ENCODE data around the gene PPT1.

The PPT1 gene

DNA sequence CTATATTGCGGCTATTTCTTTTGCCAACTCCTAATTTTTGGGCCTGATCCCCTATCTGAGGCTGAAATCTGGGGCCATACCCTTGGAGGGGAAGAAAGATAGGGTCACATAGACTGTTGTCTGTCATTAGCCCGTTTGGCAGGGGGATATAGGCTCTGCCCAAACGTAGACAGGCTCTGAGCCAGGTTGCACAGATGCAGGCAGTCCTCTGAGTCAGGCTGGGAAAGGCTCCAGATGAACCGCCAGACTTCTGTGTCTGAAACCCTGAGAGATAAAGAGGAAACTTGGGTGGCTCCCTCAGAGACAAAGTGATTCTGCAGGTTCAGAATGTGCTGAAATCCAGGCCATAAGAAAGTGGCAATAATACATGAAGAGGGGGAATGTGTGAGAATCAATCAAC, 60.5 kb downstream of the PPT1 start:
- H3K4me3 ChIP-seq (ENCODE audit: low read depth, low read length): no peak overlapping the region
- H3K9me3 ChIP-seq (ENCODE audit: control insufficient read depth, insufficient read depth, low read length): no peaks in the 10 kb centered on the region
- no peak overlapping the region for H3K9ac ChIP-seq (ENCODE audit: low read depth, low read length)
- H3K27me3 ChIP-seq (ENCODE audit: control insufficient read depth, insufficient read depth, low read length): no peaks in the 10 kb centered on the region
- no peaks in the 10 kb centered on the region for H3K36me3 ChIP-seq (ENCODE audit: control insufficient read depth, insufficient read depth, low read length)
- H3K4me1 ChIP-seq (ENCODE audit: control insufficient read depth, insufficient read depth, low read length): peaks cover 8% of the 10 kb centered on the region

DNA sequence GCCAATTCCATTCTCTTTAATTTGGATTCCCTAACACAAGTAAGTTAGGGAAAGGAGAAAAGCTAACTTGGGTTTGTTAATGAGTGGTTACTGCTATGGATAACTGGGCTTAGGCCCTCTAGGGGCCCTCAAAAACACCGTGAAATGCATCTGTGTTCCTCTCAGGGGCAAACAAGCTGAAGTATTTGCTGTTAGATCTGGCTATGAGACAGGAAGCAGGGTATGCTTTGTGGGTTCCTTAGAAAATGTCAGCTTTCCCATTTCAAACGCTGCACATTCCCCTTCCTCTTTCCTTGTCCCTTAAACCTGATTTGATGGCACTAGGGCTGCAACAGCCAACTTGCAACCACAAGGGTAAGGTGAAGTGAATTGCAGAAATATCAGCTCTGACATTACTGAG, 62.2 kb downstream of the PPT1 start:
- Histone ChIP-seq H3K9ac (ENCODE audit: low read depth, low read length) (no peak overlapping the region), H3K27me3 (ENCODE audit: control insufficient read depth, insufficient read depth, low read length) (no peaks in the 10 kb centered on the region), H3K9me3 (ENCODE audit: control insufficient read depth, insufficient read depth, low read length) (no peaks in the 10 kb centered on the region), H3K4me1 (ENCODE audit: control insufficient read depth, insufficient read depth, low read length) (peaks cover 7% of the 10 kb centered on the region), H3K36me3 (ENCODE audit: control insufficient read depth, insufficient read depth, low read length) (no peaks in the 10 kb centered on the region), H3K4me3 (ENCODE audit: low read depth, low read length) (no peak overlapping the region)

DNA sequence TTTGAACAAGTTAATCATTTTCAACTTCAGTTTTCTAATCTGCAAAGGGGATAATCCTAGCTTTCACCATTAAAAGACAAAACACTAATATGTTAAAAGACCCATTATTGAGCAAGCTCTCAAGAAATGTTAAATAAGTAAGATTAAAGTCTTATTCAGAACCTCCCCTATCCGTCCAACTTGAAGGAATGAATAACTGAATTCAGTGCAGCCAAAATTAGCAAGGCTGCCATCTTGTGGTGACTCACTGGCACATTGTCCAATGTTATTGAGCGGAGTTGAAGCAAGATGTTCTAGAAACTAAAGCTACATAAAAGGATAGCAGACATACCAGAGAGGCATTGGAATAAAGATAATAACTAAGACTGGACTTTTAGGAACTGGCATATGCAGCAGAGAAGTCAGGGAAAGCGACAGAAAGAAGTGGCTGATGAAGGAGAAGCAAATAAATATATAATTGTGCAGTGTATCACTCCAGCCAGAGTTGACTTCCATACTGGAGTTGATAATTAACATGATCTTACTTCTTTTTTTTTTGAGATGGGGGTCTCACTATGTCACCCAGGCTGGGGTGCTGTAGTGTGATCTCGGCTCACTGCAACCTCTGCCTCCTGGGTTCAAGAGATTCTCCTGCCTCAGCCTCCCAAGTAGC, 64.7 kb downstream of the PPT1 start:
- Histone ChIP-seq H3K4me1 (ENCODE audit: control insufficient read depth, insufficient read depth, low read length) (no peaks in the 10 kb centered on the region), H3K36me3 (ENCODE audit: control insufficient read depth, insufficient read depth, low read length) (no peaks in the 10 kb centered on the region), H3K9me3 (ENCODE audit: control insufficient read depth, insufficient read depth, low read length) (no peaks in the 10 kb centered on the region), H3K4me3 (ENCODE audit: low read depth, low read length) (no peak overlapping the region), H3K27me3 (ENCODE audit: control insufficient read depth, insufficient read depth, low read length) (no peaks in the 10 kb centered on the region), H3K9ac (ENCODE audit: low read depth, low read length) (no peak overlapping the region)

DNA sequence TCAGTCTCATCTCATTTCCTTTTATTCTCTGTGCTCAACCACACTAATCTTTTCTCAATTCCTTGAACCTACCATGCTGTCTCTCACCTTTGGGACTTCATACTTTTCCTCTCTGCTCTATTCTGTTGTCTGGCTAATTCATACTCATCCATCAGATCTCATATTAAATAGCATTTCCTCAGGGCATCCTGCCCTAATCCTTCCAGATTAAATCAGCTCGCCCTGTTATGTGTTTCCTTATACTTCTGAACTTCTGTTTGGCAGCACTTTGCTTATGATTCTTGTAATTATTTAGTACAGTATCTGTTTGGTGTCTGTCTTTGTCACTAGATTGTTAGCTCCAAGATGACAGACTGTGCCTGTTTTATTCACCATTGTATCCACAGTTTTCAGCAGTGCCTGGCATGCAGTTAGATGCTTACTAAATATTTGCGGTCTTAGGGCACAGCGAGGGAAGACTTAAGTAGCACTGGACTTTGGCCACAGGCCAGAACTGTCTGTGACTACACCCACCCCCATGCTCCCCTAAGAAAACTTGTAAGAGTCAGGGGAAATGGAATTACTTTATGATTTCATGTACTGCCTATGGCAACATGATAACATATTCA, 66.4 kb downstream of the PPT1 start:
- H3K4me1 ChIP-seq (ENCODE audit: control insufficient read depth, insufficient read depth, low read length): no peaks in the 10 kb centered on the region
- H3K9ac ChIP-seq (ENCODE audit: low read depth, low read length): no peak overlapping the region
- no peak overlapping the region for H3K4me3 ChIP-seq (ENCODE audit: low read depth, low read length)
- no peaks in the 10 kb centered on the region for H3K36me3 ChIP-seq (ENCODE audit: control insufficient read depth, insufficient read depth, low read length)
- H3K9me3 ChIP-seq (ENCODE audit: control insufficient read depth, insufficient read depth, low read length): no peaks in the 10 kb centered on the region
- no peaks in the 10 kb centered on the region for H3K27me3 ChIP-seq (ENCODE audit: control insufficient read depth, insufficient read depth, low read length)

DNA sequence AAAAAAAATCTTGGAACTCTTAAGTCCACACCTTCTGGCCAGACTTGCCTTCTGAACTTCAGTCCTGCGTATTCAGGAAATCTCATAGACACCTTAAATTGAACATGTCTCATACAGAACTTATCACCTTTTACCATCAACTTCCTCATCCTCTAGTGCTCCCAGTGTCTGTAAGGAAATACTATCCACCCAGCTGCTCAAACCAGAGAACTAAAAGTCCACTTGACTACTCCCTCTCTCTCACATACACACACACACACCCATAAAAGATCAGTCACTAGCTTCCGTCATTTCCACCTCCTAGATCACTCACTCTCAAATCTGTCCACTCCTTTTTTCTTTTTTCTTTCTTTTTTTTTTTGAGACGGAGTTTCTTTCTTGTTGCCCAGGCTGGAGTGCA, 67.4 kb downstream of the PPT1 start:
- Histone ChIP-seq H3K4me1 (ENCODE audit: control insufficient read depth, insufficient read depth, low read length) (no peaks in the 10 kb centered on the region), H3K36me3 (ENCODE audit: control insufficient read depth, insufficient read depth, low read length) (no peaks in the 10 kb centered on the region), H3K9me3 (ENCODE audit: control insufficient read depth, insufficient read depth, low read length) (no peaks in the 10 kb centered on the region), H3K4me3 (ENCODE audit: low read depth, low read length) (no peak overlapping the region), H3K9ac (ENCODE audit: low read depth, low read length) (no peak overlapping the region), H3K27me3 (ENCODE audit: control insufficient read depth, insufficient read depth, low read length) (no peaks in the 10 kb centered on the region)

DNA sequence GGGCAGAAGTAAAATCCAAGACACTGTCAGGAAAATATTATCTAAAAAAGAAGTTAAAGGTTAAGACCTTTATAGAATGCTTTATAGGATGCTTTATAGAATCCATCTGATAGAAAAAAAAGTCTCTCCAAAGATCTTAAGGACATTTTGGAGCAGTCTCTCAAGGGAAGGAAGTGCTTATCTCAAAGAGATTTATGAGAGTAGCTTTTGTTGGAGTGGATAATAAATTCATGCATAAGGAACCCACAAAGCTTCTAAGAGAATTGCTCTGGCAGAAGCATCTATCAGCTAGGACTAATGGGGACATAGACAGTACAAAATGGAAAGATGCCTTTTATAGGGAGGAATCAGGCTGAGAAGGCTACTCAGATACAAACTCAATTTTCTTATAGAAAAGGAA, 69.4 kb downstream of the PPT1 start:
- Histone ChIP-seq H3K9me3 (ENCODE audit: control insufficient read depth, insufficient read depth, low read length) (no peaks in the 10 kb centered on the region), H3K4me1 (ENCODE audit: control insufficient read depth, insufficient read depth, low read length) (no peaks in the 10 kb centered on the region), H3K27me3 (ENCODE audit: control insufficient read depth, insufficient read depth, low read length) (no peaks in the 10 kb centered on the region), H3K36me3 (ENCODE audit: control insufficient read depth, insufficient read depth, low read length) (no peaks in the 10 kb centered on the region), H3K9ac (ENCODE audit: low read depth, low read length) (no peak overlapping the region), H3K4me3 (ENCODE audit: low read depth, low read length) (no peak overlapping the region)

DNA sequence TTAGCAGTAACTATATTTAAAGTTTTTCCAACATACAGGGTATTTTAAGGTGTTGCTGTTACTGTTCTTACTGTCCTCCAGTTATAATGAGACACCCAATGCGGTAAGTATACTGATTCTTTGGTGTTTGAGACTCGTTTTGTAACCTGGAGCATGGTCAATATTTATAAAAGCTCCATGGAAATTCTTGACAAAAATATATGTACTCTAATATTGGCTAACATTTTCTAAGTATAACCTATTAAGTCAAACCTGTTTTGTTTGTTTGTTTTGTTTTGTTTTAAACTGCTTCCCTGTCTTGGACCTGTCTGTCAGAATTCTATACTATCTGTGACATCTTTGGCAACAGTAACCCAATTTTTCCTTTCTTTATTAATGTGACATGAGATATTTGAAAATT, 72.4 kb downstream of the PPT1 start:
- Histone ChIP-seq H3K36me3 (ENCODE audit: control insufficient read depth, insufficient read depth, low read length) (no peaks in the 10 kb centered on the region), H3K4me1 (ENCODE audit: control insufficient read depth, insufficient read depth, low read length) (no peaks in the 10 kb centered on the region), H3K9ac (ENCODE audit: low read depth, low read length) (no peak overlapping the region), H3K9me3 (ENCODE audit: control insufficient read depth, insufficient read depth, low read length) (no peaks in the 10 kb centered on the region), H3K27me3 (ENCODE audit: control insufficient read depth, insufficient read depth, low read length) (no peaks in the 10 kb centered on the region), H3K4me3 (ENCODE audit: low read depth, low read length) (no peak overlapping the region)

DNA sequence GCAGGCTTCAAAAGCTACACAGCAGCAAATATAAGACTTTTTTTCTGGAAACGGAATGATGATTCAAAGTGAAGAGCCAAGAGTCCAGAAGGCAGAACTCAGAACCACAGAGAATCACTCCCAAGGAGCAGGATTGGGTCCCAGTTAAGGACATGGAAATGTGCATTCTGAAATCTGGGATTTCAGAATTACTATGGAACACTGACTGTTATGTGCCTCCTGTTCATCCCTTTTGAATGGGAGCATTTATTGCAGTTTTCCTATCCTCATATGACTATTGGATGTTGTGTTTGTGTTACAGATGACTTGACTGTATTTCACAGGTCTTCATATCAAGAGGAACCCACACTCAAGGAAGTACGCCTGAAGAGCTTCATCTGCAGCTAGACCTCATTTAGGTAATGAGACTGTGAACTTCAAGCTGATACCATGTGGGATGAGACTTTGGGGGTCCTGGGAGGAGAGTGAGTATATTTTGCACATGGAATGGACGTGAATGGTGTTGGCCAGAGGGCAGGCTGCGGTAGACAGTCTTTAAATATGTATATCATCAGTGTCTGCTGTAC, 73.6 kb downstream of the PPT1 start:
- Histone ChIP-seq H3K9ac (ENCODE audit: low read depth, low read length) (no peak overlapping the region), H3K27me3 (ENCODE audit: control insufficient read depth, insufficient read depth, low read length) (no peaks in the 10 kb centered on the region), H3K36me3 (ENCODE audit: control insufficient read depth, insufficient read depth, low read length) (no peaks in the 10 kb centered on the region), H3K4me1 (ENCODE audit: control insufficient read depth, insufficient read depth, low read length) (no peaks in the 10 kb centered on the region), H3K9me3 (ENCODE audit: control insufficient read depth, insufficient read depth, low read length) (no peaks in the 10 kb centered on the region), H3K4me3 (ENCODE audit: low read depth, low read length) (no peak overlapping the region)

Measured in iPS-15b (cell line).